Pulmonary artery endothelial cell (primary cell): ENCODE data around the gene TXNDC11. TPM values are rescaled to one million over a fixed set of nuclear protein-coding genes. Genes with fewer than 3 reads are reported as not detected.

Experiments used
- DNase-seq: peaks from one replicate; pipeline ENCODE4 v3.0.0-alpha.2; 2011; ENCODE audit warnings: low read depth, low spot score
- total RNA-seq: library from RNA; depleted of rRNA; stranded (reverse); fragments of >200 nt; gene quantifications from 2 replicates; pipeline ENCODE4 v1.2.3, GENCODE V29; 2014

Gene TXNDC11
- total RNA-seq, 1 donor from 2014 or later: 23.7 TPM

- DNase-seq: peak; percentile 11
Observed at GRCh38 chr16:11632455-11632939, 110.2 kb downstream of the TXNDC11 start.

DNA sequence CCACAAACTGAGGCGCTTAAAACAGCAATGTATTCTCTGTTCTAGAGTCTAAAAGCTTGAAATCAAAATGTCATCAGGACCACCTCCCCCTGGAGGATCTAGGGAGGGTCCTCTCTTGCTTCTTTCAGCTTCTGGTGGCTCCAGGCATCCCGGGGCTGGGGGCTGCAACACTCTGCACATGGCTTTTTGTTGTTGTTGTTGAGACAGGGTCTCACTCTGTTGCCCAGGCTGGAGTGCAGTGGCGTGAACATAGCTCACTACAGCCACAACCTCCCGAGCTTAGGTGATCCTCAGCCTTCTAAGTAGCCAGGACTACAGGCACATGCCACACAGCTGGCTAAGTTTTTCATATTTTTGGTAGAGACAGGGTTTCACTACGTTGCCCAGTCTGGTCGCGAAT lies 111.4 kb downstream of the TXNDC11 start:
- DNase-seq: no peak

GRCh38 chr16:11630768-11631056 lies 111.9 kb downstream of the TXNDC11 start:
- DNase-seq: no peak

GRCh38 chr16:11630046-11630767 lies 112.5 kb downstream of the TXNDC11 start:
- DNase-seq: no peak

Other genes with a start within 250 kb of the TXNDC11 start
- gene LITAF, start 155.9 kb downstream of the TXNDC11 start, total RNA-seq: 0.95 and 3.0 TPM in 2 replicates
- 16.9 and 30.1 TPM in 2 replicates for gene SNN, start 74.4 kb downstream of the TXNDC11 start, total RNA-seq
- gene ZC3H7A, start 54.4 kb upstream of the TXNDC11 start, total RNA-seq: 27.6 and 32.2 TPM in 2 replicates
- gene RSL1D1, start 108.7 kb upstream of the TXNDC11 start, total RNA-seq: 63.6 and 94.2 TPM in 2 replicates
- gene GSPT1, start 173.1 kb upstream of the TXNDC11 start, total RNA-seq: 63.0 and 89.4 TPM in 2 replicates
- gene NPIPB2, start 199.2 kb upstream of the TXNDC11 start, total RNA-seq: 0.40 and 1.8 TPM in 2 replicates
- not detected in 2 replicates for gene TNFRSF17, start 222.4 kb upstream of the TXNDC11 start, total RNA-seq
- gene SNX29, start 233.9 kb upstream of the TXNDC11 start, total RNA-seq: 6.7 and 12.8 TPM in 2 replicates